GM12873 (cell line): Measurements from ENCODE around the gene ARHGEF2.
A peak's percentile ranks its signal among the peaks of the same experiment; 100 is the strongest.

Experiments used
- CTCF ChIP-seq: IDR thresholded peaks from 2 replicates; pipeline ENCODE4 v1.5.1; 2012; ENCODE audit warnings: low read depth, mild to moderate bottlenecking, moderate library complexity, low read length, control low read depth; ENCODE audit not compliant: insufficient read depth; ENCODE audit errors: missing control alignments

Gene ARHGEF2

GRCh38 chr1:155944444-155944799 is 33.9 kb downstream of the ARHGEF2 start:
- TF ChIP-seq CTCF = no peak

DNA sequence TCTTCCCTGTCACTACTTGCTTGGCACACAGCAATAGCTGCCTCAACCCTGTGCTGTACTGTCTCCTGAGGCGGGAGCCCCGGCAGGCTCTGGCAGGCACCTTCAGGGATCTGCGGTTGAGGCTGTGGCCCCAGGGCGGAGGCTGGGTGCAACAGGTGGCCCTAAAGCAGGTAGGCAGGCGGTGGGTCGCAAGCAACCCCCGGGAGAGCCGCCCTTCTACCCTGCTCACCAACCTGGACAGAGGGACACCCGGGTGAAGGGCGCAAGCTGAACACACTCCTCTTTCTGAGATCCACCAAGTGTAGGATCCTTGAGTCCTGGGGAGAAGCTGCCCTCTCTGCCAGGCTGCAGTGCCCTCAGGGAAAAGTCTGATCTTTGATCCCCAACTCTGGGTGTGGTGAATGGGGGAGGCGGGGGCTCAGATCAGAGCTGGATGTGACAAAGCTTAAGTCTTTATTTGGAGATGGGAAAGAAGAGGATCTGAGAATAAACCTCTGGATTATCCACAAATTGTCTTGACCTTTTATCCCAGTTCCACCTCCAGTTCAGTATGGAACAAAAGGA is 35.7 kb downstream of the ARHGEF2 start:
- no peak for TF ChIP-seq CTCF

DNA sequence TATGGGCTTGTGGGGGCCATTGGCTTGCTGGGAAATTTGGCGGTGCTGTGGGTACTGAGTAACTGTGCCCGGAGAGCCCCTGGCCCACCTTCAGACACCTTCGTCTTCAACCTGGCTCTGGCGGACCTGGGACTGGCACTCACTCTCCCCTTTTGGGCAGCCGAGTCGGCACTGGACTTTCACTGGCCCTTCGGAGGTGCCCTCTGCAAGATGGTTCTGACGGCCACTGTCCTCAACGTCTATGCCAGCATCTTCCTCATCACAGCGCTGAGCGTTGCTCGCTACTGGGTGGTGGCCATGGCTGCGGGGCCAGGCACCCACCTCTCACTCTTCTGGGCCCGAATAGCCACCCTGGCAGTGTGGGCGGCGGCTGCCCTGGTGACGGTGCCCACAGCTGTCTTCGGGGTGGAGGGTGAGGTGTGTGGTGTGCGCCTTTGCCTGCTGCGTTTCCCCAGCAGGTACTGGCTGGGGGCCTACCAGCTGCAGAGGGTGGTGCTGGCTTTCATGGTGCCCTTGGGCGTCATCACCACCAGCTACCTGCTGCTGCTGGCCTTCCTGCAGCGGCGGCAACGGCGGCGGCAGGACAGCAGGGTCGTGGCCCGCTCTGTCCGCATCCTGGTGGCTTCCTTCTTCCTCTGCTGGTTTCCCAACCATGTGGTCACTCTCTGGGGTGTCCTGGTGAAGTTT is 36.4 kb downstream of the ARHGEF2 start:
- no peak for TF ChIP-seq CTCF

DNA sequence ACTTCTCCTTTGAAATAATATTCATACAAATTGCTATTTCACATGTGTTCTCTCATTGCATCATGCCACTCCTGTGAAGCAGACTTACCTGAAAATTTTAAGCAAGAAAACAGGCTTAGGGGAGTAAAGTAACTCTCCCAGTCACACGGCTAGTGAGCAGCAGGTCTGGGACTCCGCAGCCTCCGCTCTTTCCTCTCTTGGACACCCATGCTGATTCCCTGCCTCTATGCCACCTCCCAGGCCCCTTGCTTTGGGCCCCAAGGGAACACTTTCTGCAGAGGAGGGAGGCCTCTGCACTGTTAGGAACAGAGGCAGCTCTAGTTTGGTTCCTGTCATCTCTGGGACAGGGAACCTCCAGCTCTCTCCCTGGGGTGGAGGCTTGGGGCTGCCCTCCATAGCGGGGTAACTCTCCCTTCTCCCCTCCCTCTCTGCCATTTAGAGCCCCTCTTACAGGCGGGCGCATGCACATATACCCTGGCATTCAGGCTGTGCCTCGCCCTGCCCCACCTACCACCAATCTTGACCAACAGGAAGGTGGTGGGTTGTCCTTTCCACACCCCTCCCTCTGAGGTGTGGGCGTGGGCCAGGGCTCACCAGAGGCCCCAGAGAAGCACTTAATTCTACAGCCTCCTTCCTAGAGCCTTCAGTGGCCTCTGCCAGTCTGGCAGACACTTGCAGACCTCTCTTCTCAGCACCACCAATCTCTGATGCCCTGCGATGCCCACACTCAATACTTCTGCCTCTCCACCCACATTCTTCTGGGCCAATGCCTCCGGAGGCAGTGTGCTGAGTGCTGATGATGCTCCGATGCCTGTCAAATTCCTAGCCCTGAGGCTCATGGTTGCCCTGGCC is 37.1 kb downstream of the ARHGEF2 start, which contains the start of gene RXFP4:
Gene RXFP4 (plus strand): TSS at position 646 of the 852 bp plus-strand sequence. CDS start 72 bp downstream, at position 718.
- TF ChIP-seq CTCF = no peak

DNA sequence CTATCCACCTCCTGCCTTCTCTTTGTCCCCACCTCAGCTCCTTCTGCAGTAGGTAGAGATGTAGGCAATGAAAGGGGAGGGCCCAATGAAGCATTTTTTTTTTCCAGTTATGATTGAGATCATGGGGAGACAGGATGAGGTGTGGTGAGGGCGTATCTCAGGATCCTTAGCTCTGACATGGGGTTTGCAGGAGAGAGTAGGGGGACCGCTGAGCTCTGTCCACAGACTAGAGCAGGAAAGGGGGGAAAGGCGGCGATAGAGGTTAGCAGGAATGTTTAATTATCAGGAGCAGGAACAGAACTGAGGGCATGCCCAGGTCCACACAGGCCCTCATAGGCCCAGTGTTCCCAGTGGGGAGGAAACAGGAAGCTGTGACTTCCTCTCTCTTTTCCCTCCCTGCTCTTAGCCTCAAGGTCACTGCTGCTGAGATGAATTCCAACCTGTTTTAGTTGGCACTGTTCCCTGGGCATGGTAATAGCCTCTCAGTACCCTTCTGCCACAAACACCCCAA is 37.8 kb downstream of the ARHGEF2 start:
- TF ChIP-seq CTCF = no peak

DNA sequence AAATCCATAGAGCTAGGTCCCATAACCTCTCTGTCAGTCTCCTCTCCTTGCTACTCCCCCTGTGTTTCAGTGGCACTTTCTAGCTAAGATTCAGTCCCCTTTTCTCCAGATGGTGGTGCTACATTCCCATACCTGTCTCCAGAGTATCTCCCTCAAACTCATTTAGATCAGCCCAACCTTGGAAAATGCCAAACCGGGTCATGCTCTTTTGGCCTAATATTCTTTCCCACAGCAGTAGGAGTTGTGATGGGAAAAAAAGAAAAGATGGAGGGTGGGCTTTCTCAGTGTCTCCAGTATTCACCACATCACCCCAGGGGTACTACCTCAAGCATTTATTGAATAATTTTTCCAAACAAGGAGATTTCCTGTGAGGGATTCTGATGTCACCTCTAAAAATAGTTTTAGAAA is 40.1 kb downstream of the ARHGEF2 start:
- peak; percentile 72 for TF ChIP-seq CTCF
